Fibroblast of villous mesenchyme (primary cell): Measurements from ENCODE around the gene RPL3. TPM values are rescaled to one million over a fixed set of nuclear protein-coding genes. Genes with fewer than 3 reads are reported as not detected.
"Not testable (repeated sequence)": the region's sequence is repeated elsewhere in the genome, so short reads cannot be mapped to it uniquely, and the experiment has no call there.

Experiments
- DNase-seq: peaks from one replicate; pipeline ENCODE4 v3.0.0-alpha.2; 2010; ENCODE audit warnings: low read depth
- H3K4me3 ChIP-seq: 2 replicates; pipeline ENCODE4 v1.5.1; 2011; ENCODE audit warnings: low read depth, mild to moderate bottlenecking, low read length
- total RNA-seq: library from RNA; depleted of rRNA; stranded (reverse); fragments of >200 nt; gene quantifications from 2 replicates; pipeline ENCODE4 v1.2.3, GENCODE V29; 2012
- TF ChIP-seq, protein P1 (sequence below): IDR thresholded peaks from 2 replicates; pipeline ENCODE4 v1.5.1; 2012; ENCODE audit warnings: low read depth, mild to moderate bottlenecking, low read length; ENCODE audit not compliant: insufficient read depth

RPL3 gene
- total RNA-seq, 1 donor, result 1,795 TPM

DNA sequence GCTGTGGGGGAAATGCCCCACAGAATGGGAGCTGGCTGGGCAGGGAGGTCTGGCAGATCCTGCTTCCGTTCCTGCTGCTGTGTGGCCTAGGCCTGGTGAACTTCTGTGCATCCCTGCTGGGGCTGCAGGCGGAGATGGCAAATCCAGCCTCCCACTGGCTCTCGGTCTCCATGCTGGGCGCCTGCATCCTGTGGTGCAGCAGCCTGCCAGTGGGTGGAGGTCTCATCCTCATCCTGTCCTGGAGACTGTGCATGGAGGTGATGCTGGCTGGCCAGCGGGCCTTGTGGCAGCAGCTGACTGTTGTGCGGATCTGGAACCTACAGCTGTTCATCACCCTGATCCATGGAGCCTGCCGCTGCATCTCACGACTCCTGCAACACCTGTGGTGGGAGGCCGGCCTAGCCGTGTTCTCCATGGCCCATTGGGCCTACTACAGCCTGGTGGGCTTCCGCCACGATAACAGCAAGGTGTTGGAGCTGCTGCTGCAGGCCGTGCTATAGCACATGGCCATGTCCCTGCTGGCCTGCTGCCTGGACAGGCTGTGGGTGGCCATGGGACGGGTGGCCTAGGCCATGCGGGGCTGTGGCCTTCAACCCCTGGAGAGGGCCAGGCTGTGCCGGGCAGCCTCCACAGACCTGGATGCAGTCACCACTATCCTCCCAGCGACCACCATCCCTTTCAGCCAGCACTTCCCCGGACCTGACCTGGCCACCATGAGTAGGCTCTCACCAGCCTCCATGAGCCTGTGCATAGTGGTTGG is 8.8 kb upstream of the RPL3 start:
- TF ChIP-seq, protein P1, sequence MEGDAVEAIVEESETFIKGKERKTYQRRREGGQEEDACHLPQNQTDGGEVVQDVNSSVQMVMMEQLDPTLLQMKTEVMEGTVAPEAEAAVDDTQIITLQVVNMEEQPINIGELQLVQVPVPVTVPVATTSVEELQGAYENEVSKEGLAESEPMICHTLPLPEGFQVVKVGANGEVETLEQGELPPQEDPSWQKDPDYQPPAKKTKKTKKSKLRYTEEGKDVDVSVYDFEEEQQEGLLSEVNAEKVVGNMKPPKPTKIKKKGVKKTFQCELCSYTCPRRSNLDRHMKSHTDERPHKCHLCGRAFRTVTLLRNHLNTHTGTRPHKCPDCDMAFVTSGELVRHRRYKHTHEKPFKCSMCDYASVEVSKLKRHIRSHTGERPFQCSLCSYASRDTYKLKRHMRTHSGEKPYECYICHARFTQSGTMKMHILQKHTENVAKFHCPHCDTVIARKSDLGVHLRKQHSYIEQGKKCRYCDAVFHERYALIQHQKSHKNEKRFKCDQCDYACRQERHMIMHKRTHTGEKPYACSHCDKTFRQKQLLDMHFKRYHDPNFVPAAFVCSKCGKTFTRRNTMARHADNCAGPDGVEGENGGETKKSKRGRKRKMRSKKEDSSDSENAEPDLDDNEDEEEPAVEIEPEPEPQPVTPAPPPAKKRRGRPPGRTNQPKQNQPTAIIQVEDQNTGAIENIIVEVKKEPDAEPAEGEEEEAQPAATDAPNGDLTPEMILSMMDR, result no peak
- H3K4me3 ChIP-seq, result no peak overlapping the region
- DNase-seq, result no peak

DNA sequence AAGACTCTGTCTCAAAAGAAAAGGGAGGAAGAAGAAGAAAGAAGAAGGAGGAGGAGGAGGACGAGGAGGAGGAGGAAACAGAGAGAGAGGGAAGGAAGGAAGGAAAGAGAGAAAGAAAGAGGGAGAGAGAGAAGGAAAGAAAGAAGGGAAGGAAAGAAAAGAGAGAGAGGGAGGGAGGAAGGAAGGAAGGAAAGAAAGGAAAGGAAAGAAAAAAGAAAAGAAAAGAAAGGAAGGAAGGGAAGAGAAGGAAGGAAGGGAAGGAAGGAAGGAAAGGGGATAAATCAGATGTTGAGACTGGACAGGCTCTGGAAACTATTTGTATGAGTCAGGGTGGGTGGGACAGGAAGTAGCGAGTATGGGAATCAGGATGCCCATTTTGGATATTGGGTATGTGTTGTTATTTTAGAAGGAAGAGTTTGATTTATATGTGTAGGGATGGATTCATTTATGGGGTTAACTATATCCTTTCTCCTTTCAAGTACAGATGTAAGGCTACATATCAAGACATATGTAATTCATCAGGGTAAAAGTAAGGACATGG is 6.0 kb upstream of the RPL3 start:
- DNase-seq, result no peak
- TF ChIP-seq, protein P1, result no peak
- no peak overlapping the region for H3K4me3 ChIP-seq

DNA sequence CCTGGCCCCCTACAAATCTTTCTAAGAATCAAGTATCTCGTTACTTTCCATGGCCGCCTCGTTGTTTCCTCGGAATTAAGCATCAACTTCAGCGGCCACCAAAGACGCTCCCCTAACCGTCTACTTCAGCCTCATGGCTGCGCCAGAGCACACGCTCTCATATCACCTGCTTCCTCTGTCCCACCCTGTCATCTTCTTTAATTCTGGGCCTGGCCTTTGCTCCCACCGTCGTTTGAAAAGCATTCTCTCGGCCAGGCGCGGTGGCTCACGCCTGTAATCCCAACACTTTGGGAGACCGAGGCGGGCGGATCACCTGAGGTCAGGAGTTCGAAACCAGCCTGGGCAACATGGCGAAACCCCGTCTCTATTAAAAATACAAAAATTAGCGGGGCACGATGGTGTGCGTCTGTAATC is 1.2 kb upstream of the RPL3 start:
- H3K4me3 ChIP-seq, result peak overlapping the region; percentile 93
- not testable (repeated sequence) for DNase-seq

DNA sequence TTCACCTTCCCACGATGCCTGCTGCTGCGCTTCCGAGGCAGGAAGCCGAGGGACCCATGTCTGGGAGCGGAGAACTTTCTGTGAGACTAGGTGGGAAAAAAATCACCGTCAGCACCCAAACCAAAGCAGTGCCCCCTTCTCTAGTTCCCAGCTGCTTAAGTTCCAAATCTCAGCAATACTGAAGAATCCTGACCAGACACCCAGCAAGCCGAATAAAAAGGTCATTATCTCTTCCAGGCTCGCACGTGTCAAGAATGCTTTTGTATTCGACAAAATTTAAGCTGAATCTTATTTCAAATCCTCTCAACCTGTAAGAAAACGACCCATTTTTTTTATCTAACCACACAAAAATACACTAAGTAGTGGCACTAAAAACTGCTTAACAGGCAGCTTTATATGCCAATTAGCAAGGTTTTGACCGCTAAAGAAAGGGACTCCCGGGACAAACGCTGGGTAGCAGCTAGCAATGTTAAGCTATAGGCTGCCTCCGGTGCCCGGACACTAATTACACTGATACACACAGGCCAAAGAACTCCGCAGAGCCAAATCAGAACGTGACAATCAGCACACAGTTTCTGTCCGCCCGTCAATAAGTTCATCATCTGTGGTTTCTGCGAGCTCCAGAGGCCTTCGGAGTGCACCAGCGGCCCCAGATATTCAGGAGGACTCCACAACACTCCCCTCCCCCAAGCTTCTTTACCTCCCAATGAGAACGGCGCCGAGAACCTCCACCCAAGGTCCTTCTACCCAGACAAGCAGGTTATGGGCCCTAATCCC is 728 bp downstream of the RPL3 start:
- TF ChIP-seq, protein P1, result no peak
- no peak for DNase-seq
- H3K4me3 ChIP-seq, result peak overlapping the region; percentile 93

DNA sequence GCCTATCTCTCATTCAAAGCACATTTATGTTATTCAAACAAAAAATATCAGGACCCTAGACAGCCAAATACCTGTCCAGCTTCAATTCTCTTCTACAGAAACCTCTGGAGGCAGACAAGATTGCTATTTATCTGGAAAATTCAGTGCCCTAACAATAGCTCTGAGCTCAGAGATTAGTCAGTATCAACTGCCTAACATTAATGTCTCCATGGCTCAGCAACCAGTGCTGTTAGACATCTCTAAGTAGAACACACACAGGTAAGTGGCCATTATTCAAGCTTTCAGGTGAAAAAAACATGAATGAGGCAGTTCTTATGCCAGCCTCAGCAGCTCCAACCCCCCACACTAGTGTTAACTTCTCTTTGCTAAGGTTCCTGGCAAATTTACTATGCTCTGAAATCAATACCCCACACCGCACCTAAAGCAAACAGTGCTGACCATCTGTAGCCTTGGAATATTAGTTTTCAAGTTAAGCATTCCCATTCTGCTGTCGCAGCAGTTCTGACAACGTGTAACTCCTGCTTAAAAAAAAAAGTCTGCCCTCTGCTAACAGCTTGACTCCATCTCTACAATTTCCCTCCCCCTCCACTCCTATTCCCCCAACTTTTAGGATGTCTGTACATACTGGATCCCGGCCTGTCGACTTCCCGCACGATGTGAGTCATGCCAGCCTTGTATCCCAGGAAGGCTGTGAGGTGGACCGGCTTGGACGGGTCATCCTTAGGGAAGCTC is 1.5 kb downstream of the RPL3 start:
- peak; percentile 64 for DNase-seq
- TF ChIP-seq, protein P1, result no peak
- H3K4me3 ChIP-seq, result peak overlapping the region; percentile 93

DNA sequence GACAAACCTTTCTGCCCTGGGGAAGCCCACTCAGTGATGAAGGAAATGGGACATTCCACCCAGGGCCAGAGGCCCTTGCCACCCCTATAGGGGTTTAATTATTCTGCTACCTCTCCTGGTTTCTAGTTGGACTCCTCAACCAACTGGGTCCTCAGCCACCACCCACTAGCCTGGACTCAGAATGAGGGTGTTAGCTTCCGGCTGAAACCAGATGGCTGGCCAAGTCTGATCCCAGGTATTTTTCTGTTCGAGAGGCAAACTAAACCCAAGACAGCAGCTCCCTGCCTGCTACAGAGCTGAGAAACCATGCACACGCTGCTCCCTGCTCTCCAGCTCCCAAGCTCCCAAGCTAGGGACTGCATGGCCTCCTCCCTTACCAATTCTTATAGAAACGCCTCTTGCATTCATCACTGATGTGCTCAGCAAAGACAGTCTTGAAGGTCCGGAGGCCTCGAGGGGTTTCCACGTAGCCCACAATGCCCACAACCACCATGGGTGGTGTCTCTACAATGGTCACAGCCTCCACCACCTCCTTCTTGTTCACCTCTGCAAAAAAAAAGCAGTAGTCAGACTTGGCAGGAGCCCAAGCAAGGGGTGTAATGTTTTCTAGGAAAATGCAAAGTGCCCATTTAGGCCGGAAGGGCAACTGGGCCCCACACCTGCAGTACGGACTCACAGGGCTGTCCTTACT is 2.2 kb downstream of the RPL3 start:
- DNase-seq, result no peak
- TF ChIP-seq, protein P1, result no peak
- H3K4me3 ChIP-seq, result peak overlapping the region; percentile 93
